GM18520 (cell line): Measurements from ENCODE around the gene PPARG.
"Not testable (repeated sequence)": the region's sequence is repeated elsewhere in the genome, so short reads cannot be mapped to it uniquely, and the experiment has no call there.

ENCODE experiments used
- ATAC-seq: cut with Tn5 transposase; IDR thresholded peaks from one replicate; pipeline ENCODE4 v1.9.1; 2021; ENCODE audit not compliant: unreplicated experiment

PPARG gene

DNA sequence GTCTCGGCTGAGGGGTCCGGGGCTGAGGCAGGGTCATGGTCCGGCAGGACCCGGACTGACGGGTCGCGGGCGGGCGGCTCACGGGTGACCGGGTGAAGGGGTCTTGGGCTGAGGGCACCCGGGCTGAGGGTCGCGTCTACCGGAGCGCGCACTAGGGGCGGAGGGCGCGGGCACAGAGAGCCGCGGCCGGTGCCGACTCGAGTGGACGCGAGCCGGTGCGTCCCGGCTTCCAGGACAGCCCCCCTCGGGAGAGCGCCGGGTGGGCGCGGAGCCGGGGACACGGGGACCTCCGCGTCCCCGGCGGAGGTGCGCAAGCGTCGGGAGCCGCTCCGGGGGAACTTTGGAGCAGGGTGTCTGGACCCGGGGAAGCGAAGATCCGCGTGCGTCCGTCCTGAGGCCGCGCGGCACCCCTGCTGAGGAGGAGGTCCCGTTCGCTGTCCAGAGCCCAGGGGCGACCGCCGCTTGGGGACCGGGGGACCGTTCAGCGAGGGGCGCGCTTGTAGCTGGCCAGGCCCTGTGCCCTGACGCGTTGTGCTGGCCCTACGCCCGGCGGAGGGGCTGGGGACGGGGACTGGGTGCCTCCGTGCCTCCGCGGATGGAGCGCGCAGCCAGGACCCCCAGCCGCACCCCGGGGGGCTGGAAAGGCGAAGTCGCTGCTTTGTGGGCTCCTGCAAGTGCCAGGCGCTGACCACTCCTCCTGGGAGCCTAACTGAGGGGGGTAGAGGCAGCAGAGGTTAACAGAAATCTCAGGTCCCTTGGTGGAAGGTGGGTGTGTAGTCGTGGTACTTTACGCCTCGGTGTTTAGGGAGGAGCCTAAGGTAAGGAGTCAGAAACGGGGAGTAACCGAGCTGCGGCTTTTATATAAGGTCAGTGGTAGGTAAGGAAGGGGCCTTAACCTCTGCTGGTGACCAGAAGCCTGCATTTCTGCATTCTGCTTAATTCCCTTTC is at the start of gene PPARG:
Gene PPARG (plus strand): TSS at position 889 of the 948 bp plus-strand sequence. CDS start 90,642 bp downstream, outside the sequence.
- no peak for ATAC-seq

DNA sequence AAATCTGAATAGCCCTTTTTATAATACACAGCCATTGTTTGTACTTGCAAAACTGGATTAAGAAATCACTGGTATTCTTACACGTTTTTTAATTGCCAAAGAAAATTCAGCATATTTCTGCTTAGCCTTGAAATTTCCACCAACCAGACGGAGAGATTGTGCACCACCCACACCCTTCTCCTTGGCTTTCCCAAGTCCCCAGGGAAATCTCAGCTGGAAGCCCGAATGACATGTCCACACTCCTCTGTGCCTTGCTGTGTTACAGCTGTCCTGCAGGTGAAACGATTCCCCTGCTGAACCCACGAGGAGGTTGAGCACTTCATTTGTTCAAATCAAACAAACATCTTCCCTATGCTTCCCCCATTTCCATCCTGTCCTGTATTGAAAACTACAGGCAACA is 49.6 kb upstream of the PPARG start:
- ATAC-seq = no peak

DNA sequence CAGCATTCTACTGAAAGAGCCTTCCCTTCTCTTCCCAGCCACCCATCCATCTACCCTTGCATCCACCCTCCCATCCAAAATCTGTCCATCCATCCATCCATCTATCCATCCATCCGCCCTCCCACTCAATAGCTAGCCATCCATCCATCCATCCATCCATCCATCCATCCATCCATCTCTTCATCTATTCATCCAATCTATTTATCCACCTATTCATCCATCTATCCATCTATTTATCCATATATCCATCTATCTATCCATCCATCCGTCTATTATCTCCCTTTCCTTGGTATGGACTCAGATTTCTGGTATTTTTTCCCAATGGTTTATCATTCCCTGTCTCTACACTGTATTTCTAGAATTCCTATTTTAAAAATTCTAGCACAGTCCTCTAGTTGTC is 46.1 kb upstream of the PPARG start:
- no peak for ATAC-seq

DNA sequence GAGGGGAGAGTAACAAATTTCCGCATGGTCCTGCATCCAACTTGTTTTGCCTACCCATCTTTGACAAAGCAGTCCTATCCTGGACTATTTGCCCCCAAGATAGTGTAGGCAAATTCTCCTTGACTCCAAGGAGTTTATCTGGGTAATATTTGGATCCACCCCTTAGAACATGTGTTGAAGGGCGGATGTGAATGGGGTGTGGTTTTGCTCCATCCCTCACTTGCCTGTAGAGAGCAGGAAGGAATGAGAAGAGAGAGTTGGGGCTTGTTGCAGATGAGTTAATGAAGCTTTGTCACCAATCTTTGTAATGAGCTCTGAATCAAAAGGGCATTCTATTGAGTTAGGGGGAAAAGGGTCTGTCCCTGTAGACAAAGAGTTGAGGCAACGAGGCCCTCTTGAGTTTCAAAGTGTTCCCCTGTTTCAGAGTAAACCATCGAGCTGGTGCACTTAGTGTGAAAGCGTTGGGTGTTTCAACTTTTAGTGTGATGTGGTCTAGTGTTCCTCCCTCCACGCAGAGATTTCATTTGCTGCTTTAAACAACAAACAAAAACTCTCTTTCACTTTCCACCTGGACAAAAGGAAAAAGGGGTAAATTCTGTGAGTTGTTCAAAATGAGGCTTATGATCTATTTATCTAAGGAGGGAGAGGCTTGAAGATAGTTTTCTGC is 42.2 kb upstream of the PPARG start:
- ATAC-seq = no peak

DNA sequence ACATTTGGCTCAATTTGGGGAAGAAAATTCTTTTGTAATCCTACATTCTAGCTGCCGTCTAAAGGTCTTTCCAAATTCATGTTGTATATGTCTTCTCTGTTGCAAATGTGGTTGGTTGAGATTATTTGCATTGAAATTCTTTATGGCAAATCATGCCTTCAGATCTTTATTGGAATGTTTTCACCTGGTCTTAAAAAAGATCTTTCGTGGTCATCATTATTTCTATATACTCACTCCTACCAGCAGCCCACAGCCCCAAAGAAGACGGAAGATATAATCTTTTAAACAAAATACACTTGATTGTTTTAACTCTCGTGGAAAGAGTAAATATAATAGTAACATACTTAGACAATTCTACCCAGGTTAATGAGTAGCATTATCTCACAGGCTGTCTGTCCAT is 41.5 kb upstream of the PPARG start:
- ATAC-seq = no peak

DNA sequence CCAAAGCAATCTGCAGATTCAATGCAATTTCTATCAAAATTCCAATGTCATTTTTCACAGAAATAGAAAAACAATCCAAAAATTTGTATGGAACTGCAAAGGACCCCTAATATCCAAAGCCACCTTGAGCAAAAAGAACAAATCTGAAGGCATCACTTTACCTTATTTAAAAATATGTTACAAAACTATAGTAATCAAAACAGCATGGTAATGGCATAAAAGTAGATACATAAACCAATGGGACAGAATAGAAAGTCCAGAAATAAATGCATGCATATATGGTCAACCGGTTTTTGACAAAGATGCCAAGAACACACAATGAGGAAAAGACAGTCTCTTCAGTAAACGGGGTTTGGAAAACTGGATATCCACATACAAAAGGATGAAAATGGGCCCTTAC is 39.4 kb upstream of the PPARG start:
- ATAC-seq = no peak

DNA sequence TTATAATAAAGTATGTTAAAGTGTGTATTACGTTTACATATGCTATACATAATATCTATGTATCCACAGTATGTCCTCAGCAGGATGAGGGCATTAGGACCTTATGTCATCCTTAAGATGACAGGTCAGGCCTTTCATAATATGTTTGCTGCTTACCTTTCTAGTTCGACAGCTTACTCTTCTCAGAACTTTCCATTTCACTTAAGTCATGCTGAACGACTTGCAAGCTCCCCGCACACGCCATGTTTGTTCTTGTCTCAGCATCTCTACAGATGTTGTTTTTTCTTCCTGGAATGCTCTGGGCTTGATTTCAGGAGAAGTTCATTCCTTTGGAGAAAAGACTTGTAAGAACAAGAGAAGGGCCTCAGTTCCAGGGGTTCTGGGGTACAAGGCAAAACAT is 36.0 kb upstream of the PPARG start:
- ATAC-seq = no peak

DNA sequence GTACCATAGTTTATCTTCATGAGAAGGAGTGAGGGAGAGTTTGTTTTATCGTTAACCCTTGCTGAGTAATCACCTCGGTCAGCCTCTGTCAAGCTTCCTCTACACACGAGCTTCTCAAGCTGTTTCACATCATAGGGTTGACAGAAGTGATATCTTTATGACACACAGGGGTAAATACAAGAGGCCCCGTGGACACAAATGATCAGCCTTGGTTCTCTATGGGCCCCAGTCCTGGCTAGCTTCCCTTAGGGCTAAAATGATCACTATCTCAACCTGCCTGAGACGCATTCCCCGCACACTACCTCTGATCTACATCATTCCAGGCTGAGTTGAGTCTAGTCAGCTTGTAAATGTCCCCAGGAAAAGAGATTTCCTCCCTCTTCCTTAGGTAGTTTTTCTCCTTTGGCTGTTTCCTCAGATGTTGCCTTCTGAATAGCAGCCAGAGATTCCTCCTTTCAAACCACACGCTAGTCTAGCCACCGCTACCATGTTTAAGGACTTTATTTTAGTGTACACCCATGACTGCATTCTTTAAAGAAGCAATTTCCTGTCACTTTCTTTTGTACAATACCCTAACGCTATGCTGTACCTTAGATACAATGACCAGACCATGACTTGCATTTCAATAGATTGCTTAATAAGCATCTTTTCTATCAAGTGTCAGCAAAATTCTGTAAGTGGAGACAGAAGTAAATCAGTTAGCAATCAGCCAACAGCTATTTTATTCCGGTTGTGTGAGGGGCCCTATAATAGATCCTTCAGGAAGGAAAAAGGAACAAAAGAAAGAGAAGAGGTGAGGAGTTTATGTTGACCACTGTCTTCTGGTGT is 35.1 kb upstream of the PPARG start:
- ATAC-seq = no peak

DNA sequence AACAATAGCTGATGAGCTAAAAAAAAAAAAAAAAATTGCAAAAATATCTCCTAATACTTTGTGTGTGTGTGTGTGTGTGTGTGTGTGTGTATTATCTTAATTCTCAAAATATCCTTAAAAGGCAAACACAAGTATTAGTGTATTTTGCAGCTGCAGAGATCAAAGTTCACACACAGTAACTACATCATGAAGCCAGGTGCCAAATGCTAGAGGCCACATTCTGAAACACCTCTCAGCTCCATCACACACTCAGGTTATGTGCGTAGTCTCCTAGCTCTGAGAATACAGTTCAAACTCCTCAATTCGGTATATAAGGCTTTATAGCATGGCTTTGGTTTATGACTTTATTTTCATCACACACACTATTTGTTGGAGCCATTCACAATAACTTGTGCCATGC is 33.5 kb upstream of the PPARG start:
- ATAC-seq = no peak

DNA sequence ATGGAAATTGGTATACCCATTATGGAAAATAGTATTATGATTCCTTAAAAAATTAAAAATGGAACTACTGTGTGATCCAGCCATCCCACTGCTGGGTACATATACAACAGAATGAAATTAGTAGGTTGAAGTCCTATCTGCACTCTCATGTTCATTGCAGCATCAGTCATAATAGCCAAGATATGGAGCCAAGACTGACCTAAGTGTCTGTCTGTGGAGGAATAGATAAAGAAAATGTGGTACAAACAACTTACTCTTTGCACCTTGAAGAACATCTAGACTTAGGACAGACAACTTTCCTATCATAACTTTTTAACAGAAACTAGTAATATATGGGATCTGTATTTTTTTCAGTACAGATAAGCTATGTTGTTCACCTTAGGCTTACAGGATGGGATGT is 30.0 kb upstream of the PPARG start:
- ATAC-seq = no peak

DNA sequence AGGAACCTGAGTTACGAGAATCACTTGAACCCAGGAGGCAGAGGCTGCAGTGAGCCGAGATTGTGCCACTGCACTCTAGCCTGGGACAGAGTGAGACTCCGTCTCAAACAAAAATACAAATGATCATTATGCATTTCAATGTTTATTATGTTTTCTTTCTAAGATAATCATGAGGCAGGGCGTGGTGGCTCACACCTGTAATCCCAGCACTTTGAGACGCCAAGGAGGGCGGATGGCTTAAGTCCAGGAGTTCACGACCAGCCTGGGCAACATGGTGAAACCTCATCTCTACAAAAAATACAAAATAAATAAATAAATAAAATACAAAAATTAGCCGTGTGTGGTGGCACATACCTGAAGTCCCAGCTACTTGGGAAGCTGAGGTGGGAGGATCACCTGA is 26.7 kb upstream of the PPARG start:
- not testable (repeated sequence) for ATAC-seq

DNA sequence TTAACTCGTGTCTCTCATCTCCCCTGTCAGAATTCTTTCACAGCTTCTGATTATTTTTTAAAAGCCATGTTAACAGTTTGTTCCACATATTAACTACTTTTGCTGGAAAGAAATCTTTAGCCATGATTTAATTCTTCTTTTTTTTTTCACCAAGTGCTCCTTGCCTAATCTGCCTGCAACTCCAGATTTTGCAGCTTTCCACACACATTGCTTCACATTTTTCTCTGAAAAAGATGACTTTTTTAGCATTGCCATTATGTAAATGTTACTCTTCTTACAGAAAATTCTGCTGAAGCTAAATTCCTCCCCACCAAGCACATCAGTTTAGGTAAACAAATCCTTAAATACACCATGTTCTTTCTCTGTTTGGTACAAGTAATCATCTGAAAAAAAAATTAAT is 23.4 kb upstream of the PPARG start:
- no peak for ATAC-seq

DNA sequence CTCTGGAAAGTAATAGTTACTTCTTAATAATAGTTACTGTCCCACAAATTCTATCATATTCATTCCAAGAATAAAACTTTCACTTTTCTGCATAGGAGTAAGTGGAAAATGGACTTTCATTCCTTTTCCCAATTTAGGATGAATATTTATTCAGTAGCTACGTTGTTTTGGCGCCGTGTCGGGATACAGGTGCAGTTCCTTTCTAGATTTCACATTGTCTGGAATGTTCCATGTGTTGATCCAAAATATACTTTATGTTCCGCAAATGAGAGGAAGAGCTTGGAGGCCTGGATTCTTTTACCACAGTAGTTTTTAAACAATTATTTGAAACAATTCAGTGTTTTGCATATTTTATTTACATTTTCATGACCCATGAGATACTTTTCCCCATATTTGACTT is 22.8 kb upstream of the PPARG start:
- ATAC-seq = no peak

DNA sequence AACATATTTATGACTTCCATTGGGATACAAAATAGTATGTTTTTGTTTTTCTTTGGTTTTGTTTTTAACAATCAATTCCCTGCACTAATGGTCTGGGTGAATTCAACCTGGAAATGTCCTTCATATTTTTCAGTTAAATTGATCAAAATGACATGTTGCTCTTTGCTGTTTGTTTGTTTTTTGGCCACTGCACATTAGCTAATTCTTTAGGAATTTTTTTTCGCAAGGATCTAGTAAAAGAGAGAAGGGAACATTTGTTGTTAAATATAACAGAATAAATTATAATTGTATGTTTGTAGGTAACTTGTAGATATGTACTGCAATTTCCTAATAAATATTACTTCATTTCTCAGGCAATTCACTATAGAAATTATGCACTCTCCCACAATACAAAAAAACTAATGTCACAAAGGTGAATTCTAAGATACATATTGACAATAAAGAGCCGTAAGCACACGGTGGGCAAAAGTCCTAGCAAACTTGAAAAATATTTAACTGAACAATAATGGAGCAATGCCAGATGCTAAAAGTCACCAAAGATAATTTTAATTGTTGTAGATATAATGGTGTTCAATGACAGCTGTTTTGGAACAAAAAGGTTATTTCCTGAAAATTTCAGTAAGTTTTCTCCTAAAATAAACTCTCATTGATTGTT is 21.4 kb upstream of the PPARG start:
- ATAC-seq = no peak

DNA sequence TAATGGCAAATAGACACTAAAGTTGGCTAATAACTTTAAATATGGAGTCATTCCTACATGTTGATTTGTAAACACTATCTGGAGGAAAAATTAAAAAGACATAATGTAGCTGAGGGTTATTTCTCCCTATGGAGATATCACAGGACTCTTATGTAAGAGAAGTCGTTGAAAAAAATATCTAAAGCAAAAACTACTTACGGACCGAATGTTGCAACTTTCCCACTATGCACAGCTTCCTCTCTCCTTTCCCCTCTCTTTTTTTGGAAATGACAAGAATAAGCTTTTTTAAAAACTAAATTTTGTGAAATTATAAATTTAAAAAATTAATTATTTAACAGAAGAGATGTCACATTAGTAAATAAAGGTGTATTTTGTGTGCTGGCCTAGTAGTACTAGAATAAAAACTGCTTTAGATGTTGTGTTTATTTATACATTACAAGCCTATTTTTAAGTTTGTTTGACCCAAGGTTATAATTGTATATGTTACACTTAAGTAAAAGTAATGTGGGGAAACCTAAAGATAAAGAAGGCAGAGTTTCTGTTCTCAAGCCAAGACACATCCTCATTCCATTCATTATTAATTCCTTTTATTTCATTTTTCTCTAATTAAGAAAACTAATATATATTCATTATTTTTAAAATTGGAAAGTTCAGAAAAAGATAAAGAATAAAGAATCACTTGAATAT is 20.7 kb upstream of the PPARG start:
- ATAC-seq = no peak

DNA sequence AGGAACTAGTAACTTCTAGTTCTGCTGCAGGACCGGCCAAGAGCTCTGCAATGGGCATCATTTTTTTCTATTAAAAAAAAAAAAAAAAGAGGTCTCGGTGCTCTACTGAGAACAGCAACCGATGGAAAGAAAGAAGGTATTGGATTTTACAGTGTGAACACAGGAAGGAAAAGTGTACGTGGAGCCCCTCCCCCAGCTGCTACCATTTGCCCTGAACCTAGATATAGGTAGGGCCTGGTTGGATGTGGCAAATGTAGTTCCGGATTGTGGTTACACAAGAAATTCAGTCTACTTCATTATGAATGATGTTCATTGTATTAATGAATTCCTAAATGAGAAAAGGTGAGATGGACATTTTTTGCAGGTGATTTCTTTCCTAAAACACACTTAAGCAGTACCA is 17.9 kb upstream of the PPARG start:
- ATAC-seq = no peak

DNA sequence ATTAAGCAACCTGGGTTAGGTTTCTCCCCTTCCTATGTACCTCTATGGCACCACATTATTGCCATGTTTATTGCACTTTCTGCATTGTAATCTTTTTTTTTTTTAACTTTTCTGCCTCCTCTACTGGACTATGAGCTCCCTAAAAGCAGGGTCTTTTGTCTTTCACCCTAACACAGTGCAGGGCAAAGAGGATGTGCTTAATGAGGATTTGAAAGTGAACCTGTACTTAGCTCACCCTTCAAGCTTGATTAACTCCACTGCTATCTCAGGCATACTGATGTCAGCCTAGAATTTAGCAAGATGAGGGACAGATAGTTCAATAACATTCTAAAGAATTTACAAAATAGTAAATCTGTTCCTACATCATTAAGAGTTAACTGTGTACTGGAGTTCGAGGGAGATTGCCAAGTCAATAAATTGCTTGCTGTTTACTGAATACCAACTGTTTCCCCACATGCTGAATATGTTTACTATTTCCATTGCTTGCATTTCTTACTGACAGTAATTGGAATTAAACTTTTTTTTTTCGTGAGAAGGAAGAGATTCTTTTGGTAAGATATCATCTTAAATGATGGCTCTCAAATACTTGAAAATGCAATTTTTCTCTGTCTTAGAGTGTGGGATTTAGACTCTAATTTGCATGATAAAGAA is 15.7 kb upstream of the PPARG start:
- ATAC-seq = no peak

DNA sequence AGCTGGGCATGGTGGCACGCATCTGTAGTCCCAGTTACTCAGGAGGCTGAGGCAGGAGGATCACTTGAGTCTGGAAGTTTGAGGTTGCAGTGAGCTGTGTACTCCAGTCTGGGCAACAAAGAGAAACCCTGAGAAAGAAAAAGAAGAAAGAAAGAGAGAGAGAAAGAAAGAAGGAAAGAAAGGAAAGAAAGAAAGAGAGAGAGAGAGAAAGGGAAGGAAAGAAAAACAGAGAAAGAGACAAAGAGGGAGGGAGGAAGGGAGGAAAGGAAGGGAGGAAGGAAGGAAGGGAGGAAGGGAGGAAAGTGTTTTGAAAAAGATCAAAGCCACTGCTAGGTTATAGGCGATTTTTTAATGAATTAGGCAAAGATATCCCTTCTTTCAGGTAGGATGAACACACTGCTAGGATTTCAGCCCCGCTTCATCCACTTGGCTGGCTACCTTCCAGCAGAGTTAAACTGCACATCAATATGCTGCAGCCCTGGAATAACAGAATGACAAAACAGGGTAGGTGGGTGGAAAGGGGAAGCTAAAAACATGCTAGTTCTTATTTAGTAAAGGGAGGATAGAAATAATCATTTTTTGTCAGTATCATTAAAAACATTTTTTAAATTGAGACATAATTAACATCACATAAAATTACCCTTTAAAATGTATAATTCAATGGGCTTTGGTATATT is 12.8 kb upstream of the PPARG start:
- ATAC-seq = no peak

DNA sequence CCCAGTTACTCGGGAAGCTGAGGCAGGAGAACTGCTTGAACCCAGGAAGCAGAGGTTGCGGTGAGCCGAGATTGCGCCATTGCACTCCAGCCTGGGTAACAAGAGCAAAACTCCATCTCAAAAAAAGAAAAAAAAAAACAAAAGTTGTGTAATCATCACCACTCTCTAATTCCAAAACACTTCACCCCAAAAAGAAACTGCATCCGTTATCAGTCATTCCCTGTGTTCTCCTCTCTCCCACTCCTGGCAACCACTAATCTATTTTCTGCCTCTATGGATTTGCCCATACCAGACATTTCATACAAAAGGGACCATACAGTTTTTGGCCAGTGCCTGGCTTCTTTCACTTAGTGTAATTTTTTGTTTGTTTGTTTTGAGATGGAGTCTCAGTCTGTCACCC is 12.0 kb upstream of the PPARG start:
- not testable (repeated sequence) for ATAC-seq
